ENCODE measurements around the gene STK25.
"Not testable (repeated sequence)": the region's sequence is repeated elsewhere in the genome, so short reads cannot be mapped to it uniquely, and the experiment has no call there.

Gene STK25

GRCh38 chr2:241539616-241540374, 31.4 kb upstream of the STK25 start:
- FAIRE-seq: no peak

- no peak for FAIRE-seq
Observed at GRCh38 chr2:241538838-241539615, 30.6 kb upstream of the STK25 start.

GRCh38 chr2:241535871-241536655, 27.7 kb upstream of the STK25 start:
- FAIRE-seq: no peak

DNA sequence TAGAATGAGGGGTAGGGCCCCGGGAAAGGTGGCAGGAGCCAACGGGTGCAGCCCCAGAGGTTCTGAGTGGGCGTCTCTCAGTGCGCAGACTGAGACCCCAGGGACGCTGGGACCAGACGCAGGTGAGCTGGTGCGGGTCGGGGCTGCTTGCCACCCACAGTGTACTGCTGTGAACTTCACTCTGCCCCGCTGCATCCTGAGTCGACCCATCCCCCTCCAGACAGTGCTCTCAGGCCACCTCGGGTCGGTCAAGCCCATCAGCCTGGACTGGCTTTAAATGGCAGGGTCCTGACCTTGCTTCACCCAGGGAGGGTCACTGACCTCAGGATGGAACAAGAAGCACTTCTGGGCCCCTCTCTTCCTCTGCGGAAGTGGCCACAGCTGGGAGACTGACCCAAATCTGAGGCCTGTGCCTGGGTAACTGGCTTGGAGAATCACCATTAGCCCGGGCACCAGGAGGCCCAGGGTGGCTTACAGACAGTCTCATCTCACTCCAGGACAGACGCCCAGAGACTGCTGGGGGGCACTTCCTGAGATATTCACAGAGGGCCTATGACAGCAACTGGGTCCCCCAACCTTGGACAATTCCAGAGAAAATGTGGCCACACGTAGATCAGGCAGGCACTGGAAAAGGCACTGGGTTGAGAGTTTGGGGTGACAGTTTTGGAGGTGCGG, 26.5 kb upstream of the STK25 start:
- FAIRE-seq: no peak

DNA sequence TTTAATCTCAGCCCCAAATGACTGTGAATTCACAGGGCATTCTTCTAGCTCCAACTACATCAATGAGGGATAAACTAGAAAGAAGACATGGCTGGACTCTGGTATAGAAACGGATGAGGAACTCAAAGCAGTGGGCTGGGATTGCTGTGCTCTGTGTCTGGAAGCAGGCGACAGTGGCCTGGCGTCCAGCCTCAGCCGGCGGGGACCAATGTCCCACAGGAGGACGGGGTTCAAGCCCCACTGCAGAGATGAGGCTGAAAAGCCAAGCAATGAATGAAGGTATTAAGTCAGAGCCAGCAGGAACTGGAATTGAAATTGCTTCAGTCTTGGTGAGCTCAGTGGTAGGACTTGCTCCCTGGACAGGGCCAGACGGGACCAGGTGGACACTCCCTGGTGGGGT, 25.9 kb upstream of the STK25 start:
- no peak for FAIRE-seq

GRCh38 chr2:241532733-241533601, 24.6 kb upstream of the STK25 start:
- no peak for FAIRE-seq

DNA sequence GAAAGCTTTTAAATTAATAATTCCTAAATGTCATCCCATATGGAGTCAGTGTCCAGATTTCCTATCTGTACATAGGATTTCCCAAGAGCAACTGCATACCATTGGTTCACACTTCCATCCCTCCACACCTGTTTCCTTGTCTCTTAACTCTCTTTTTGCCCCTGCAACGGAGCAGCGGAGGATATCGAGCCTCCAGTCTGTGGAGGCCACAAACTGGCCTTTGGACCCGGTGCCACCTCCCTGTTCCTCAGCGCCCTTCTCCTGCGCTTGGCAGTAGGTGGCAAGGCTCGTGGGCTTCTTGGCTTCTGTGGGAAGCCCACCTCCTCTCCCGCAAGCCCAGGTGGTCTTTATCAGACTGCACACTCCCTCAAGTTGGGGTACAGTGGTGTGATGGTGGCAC, 23.8 kb upstream of the STK25 start:
- no peak for FAIRE-seq

DNA sequence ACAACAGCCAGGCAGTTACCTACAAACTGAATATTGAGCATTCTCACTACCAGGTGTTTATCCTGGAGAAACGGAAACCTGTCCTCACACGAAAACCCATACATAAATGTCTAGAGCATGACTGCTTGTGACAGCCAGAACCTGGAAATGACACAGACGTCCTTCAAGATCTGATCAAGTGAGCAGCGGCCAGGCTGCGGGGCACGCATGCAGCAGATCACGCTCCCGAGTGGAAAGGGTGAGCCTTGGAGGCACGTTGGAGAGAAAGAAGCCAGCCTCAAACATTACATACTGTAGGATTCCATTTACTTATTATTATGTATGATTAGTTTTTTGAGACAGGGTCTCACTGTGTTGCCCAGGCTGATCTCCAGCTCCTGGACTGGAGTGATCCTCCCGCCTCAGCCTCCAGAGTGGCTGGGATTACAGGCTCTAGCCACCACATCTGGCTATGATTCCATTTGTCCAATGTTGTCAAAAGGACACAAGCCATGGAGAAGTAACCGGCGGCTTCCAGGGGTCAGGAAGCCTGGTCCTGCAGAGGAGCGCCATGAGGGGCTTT, 22.9 kb upstream of the STK25 start:
- no peak for FAIRE-seq

DNA sequence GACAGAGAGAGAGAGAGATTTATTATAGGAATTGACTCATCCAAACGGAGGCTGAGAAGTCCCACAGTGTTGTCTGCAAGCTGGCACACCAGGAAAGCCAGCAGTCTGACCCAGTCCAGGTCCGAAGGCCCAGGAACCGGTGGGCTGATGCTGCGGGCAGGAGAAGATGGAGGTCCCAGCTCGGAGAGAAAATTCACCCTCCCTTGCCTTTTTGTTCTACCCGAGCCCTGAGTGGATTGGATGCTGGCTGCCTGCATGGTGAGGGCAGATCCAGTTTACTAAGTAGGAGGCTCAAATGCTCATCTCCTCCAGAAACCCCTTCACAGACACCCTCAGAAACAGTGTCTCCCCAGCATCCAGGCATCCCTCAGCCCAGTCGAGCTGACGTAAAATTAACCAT, 22.2 kb upstream of the STK25 start:
- FAIRE-seq: no peak

DNA sequence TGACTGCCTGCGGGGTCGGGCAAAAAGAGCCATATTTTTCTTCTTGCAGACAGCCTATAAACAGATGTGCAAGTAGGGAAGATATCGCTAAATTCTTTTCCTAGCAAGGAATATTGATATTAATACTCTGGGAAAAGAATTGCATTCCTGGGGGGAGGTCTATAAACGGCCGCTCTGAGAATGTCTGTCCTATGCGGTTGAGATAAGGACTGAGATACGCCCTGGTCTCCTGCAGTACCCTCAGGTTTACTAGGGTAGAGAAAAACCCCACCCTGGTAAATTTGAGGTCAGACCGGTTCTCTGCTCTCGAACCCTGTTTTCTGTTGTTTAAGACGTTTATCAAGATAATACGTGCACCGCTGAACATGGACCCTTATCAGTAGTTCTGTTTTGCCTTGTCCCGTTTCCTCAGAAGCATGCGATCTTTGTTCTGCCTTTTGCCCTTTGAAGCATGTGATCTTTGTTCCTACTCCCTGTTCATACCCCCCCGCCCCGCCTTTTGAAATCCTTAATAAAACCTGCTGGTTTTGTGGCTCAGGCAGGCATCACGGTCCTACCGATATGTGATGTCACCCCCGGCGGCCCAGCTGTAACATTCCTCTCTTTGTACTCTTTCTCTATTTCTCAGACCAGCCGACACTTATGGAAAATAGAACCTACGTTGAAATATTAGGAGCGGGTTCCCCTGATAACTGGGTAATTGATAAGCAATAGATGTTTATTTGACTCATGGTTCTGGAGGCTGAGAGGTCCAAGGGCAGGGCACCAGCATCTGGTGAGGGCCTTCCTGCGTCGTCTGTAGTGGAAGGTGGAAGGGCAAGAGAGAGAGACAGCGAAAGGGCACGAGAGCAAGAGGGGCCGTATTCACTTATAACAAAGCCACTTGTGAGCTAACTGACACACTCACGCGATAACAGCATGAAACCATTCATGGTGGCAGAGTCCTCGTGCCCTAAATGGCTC, 17.7 kb upstream of the STK25 start:
- not testable (repeated sequence) for FAIRE-seq

GRCh38 chr2:241522477-241522876, 14.1 kb upstream of the STK25 start:
- no peak for FAIRE-seq

GRCh38 chr2:241519669-241520068, 11.3 kb upstream of the STK25 start:
- no peak for FAIRE-seq

DNA sequence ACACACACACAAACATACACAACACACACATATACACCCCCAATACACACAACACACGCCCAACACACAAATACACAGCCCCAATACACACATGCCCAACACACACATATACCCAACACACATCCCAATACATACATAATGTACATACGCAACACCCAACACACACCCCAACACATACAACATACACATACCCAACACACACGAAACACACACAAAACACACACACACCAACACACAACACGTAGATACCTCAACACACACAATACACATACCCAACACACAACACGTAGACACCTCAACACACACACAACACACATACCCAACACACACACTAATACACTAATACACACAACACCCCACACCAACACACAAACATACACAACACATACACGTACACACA, 8.9 kb upstream of the STK25 start:
- FAIRE-seq: no peak

DNA sequence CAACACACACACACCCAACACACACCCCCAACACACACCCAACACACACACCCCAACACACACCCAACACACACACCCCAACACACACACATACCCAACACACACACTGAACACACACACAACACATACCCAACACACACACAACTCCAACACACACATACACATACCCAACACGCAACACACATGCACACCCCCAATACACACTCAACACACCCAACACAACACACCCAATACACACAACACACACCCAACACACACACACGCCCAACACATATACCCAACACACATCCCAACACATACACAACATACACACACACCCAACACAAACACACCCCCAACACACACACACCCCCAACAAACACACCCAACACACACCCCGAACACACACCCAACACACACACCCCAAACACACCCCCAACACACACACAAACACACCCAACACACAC, 8.2 kb upstream of the STK25 start:
- FAIRE-seq: no peak

DNA sequence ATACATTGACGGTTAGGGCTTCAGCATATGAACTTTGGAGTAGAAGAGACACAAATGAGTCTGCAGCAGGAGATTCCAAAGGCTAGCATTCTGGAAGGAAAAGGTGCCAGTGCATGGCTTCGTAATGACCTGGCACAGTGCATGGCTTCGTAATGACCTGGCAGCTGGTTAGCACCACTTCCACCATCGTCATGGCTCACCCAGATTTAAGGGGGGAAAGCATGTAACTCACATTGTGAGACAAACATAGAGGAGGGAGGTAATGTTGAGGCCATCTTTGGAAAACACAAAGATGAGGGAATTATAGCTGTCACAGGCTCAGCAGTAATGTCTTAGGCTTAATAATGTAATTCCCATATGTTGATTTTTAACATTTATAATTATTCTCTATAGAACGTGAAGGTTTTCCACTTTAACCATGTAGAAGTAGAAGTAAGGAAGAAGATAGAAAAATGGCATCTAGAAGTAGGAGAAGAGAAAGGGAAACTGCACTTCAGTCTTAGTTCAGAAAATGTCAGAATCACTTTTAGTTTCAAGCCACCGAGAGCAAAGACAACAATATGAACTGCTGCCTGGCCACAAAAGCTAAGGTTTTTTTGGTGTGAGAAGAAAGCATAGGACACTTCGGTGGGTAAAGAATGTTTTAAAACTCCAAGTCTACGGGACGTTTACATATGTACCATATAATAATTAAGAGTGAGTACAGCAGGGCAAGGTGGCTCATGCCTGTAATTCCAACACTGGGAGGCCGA, 6.8 kb upstream of the STK25 start:
- no peak for FAIRE-seq

DNA sequence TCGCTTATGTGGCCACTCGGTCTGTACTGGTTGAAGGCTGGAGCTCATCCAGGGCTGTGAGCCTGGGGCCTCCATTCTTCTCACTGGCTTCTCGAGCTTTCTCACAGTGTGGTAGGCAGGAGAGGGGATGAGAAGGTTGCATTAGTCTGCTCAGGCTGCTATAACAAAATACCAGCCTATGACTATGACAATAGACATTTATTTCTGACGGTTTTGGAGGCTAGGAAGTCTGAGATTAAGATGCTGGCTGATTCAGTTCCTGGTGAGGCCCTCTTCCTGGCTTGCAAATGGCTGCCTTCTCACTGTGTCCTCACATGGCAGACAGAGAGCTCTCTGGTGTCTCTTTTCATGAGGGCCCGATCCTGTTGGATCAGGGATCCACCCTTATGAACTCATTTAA, 6.2 kb upstream of the STK25 start:
- FAIRE-seq: no peak

GRCh38 chr2:241511091-241511741, 2.8 kb upstream of the STK25 start:
- no peak for FAIRE-seq

DNA sequence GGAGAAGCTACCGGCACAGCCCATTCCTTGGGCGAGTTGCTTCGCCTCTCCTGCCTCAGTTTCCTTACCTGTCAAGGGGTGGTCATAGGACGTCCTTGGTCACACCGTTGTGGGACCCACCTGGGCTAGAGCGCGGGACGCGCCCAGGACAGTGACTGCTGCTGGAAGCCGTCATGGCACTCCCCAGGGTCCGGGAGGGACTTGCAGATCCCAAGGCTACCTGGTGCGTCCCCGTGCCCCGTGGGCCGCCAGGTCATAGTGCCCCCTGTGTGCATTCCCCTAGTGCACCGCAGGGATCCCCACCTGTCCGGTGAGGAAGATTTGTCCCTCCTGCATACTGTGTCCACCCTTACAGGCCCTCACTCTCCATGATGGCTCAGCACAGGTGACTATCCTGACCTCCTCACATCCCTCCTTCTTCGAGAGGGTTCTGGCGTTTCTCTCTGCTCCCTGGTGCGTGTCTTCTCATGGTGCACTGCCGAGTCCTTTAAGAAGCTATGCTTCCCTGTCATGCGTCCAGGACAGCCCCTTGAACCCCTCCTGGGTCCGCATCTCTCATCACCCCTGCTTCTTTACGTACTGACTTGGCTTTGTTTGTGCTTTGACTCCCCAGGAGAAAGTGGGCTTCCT, 886 bp upstream of the STK25 start:
- no peak for FAIRE-seq

Measured in colon (tissue), 2 donors.